Parathyroid adenoma (tissue), 2 donors: ENCODE results near the gene ABLIM1.
A peak's percentile ranks its signal among the peaks of the same experiment; 100 is the strongest.

Experiments used
- H2AFZ ChIP-seq: fragments of 300-600 bp; sonication (generic); one replicate; pipeline ENCODE4 v1.7.0; 2017; ENCODE audit warnings: antibody characterized with exemption, mild to moderate bottlenecking
- H3K27ac ChIP-seq: fragments of 300-600 bp; sonication (generic); one replicate; pipeline ENCODE4 v1.7.0; 2017
- H3K27me3 ChIP-seq: fragments of 300-600 bp; sonication (generic); one replicate; pipeline ENCODE4 v1.7.0; 2017; ENCODE audit warnings: low read length; ENCODE audit not compliant: control insufficient read depth, insufficient read depth
- H3K36me3 ChIP-seq: fragments of 300-600 bp; sonication (generic); one replicate; pipeline ENCODE4 v1.7.0; 2017; ENCODE audit warnings: low read length; ENCODE audit not compliant: control insufficient read depth, insufficient read depth
- H3K4me1 ChIP-seq: fragments of 300-600 bp; sonication (generic); one replicate; pipeline ENCODE4 v1.7.0; 2017; ENCODE audit warnings: control low read depth
- H3K4me2 ChIP-seq: fragments of 300-600 bp; sonication (generic); one replicate; pipeline ENCODE4 v1.7.0; 2017; ENCODE audit warnings: low read length
- H3K4me3 ChIP-seq: fragments of 300-600 bp; sonication (generic); one replicate; pipeline ENCODE4 v1.7.0; 2017; ENCODE audit warnings: low read depth, low read length
- H3K79me2 ChIP-seq: fragments of 300-600 bp; sonication (generic); one replicate; pipeline ENCODE4 v1.7.0; 2017; ENCODE audit warnings: control low read depth
- H3K9ac ChIP-seq: fragments of 300-600 bp; sonication (generic); one replicate; pipeline ENCODE4 v1.7.0; 2017; ENCODE audit warnings: mild to moderate bottlenecking
- H3K9me3 ChIP-seq: fragments of 300-600 bp; sonication (generic); one replicate; pipeline ENCODE4 v1.7.0; 2017; ENCODE audit warnings: low read length; ENCODE audit not compliant: control insufficient read depth
- CTCF ChIP-seq: fragments of 300-600 bp; sonication (generic); IDR thresholded peaks from one replicate; pipeline ENCODE4 v1.7.0; 2017; ENCODE audit warnings: antibody characterized with exemption, mild to moderate bottlenecking
- donor health status: primary hyperparathyroidism.

The ABLIM1 gene

GRCh38 chr10:114442091-114442630 is 215.9 kb downstream of the ABLIM1 start:
- no peak overlapping the region for H2AFZ ChIP-seq
- peak overlapping the region; percentile 3 for H3K4me2 ChIP-seq
- peaks cover 2% of the 10 kb centered on the region for H3K79me2 ChIP-seq
- no peaks in the 10 kb centered on the region for H3K27me3 ChIP-seq
- H3K4me3 ChIP-seq, result no peak overlapping the region
- no peaks in the 10 kb centered on the region for H3K9me3 ChIP-seq
- no peak for TF ChIP-seq CTCF
- peaks cover 13% of the 10 kb centered on the region for H3K4me1 ChIP-seq
- no peak overlapping the region for H3K27ac ChIP-seq
- no peaks in the 10 kb centered on the region for H3K36me3 ChIP-seq
- no peak overlapping the region for H3K9ac ChIP-seq

- TF ChIP-seq CTCF, result no peak
- H3K9ac ChIP-seq, result no peak overlapping the region
- peaks cover 2% of the 10 kb centered on the region for H3K79me2 ChIP-seq
- no peak overlapping the region for H3K27ac ChIP-seq
- H2AFZ ChIP-seq, result no peak overlapping the region
- peaks cover 17% of the 10 kb centered on the region for H3K4me1 ChIP-seq
- H3K4me2 ChIP-seq, result no peak overlapping the region
- no peaks in the 10 kb centered on the region for H3K36me3 ChIP-seq
- H3K27me3 ChIP-seq, result no peaks in the 10 kb centered on the region
- no peaks in the 10 kb centered on the region for H3K9me3 ChIP-seq
- no peak overlapping the region for H3K4me3 ChIP-seq
Measured at GRCh38 chr10:114441107-114441506, 217.0 kb downstream of the ABLIM1 start.

GRCh38 chr10:114437473-114438292 is 220.4 kb downstream of the ABLIM1 start:
- H3K27ac ChIP-seq, result no peak overlapping the region
- H2AFZ ChIP-seq, result no peak overlapping the region
- H3K4me3 ChIP-seq, result no peak overlapping the region
- H3K4me2 ChIP-seq, result no peak overlapping the region
- H3K79me2 ChIP-seq, result peaks cover 2% of the 10 kb centered on the region
- no peaks in the 10 kb centered on the region for H3K36me3 ChIP-seq
- H3K27me3 ChIP-seq, result no peaks in the 10 kb centered on the region
- peaks cover 17% of the 10 kb centered on the region for H3K4me1 ChIP-seq
- H3K9me3 ChIP-seq, result no peaks in the 10 kb centered on the region
- H3K9ac ChIP-seq, result no peak overlapping the region
- TF ChIP-seq CTCF, result peak; percentile 66

- H3K9ac ChIP-seq, result no peak overlapping the region
- H3K36me3 ChIP-seq, result no peaks in the 10 kb centered on the region
- no peak overlapping the region for H2AFZ ChIP-seq
- no peak overlapping the region for H3K4me3 ChIP-seq
- H3K4me2 ChIP-seq, result no peak overlapping the region
- H3K27ac ChIP-seq, result no peak overlapping the region
- peaks cover 2% of the 10 kb centered on the region for H3K79me2 ChIP-seq
- H3K4me1 ChIP-seq, result peaks cover 15% of the 10 kb centered on the region
- H3K27me3 ChIP-seq, result no peaks in the 10 kb centered on the region
- H3K9me3 ChIP-seq, result no peaks in the 10 kb centered on the region
- TF ChIP-seq CTCF, result no peak
Measured at GRCh38 chr10:114436941-114437340, 221.1 kb downstream of the ABLIM1 start.
